HG02973 (cell line): ENCODE data around the gene FADS2.
"Not testable (repeated sequence)": the region's sequence is repeated elsewhere in the genome, so short reads cannot be mapped to it uniquely, and the experiment has no call there.

ENCODE experiments used
- ATAC-seq: cut with Tn5 transposase; IDR thresholded peaks from one replicate; pipeline ENCODE4 v1.9.1; 2021; ENCODE audit warnings: moderate library complexity; ENCODE audit not compliant: unreplicated experiment

Gene FADS2

GRCh38 chr11:61866958-61867343 lies 38.9 kb downstream of the FADS2 start:
- no peak for ATAC-seq

- ATAC-seq: no peak
These were observed 40.7 kb downstream of the FADS2 start for GRCh38 chr11:61868571-61869428.

GRCh38 chr11:61869429-61869707 lies 41.3 kb downstream of the FADS2 start:
- ATAC-seq: no peak

GRCh38 chr11:61869708-61870451 lies 41.8 kb downstream of the FADS2 start:
- no peak for ATAC-seq

- no peak for ATAC-seq
These were observed 42.5 kb downstream of the FADS2 start for GRCh38 chr11:61870541-61871031.

- peak; percentile 75 for ATAC-seq
These were observed 43.1 kb downstream of the FADS2 start for GRCh38 chr11:61871158-61871597.

- no peak for ATAC-seq
These were observed 45.0 kb downstream of the FADS2 start for GRCh38 chr11:61872935-61873565.

GRCh38 chr11:61873588-61874376 lies 45.7 kb downstream of the FADS2 start:
- no peak for ATAC-seq

GRCh38 chr11:61874377-61874809 lies 46.3 kb downstream of the FADS2 start:
- ATAC-seq: no peak

- ATAC-seq: no peak
These were observed 46.8 kb downstream of the FADS2 start for GRCh38 chr11:61874853-61875252.

- no peak for ATAC-seq
These were observed 47.6 kb downstream of the FADS2 start for GRCh38 chr11:61875698-61876097.

GRCh38 chr11:61879152-61879551 lies 51.1 kb downstream of the FADS2 start:
- ATAC-seq: no peak

- no peak for ATAC-seq
These were observed 51.9 kb downstream of the FADS2 start for GRCh38 chr11:61880031-61880430.

- no peak for ATAC-seq
These were observed 52.4 kb downstream of the FADS2 start for GRCh38 chr11:61880454-61880853.

- ATAC-seq: no peak
These were observed 53.3 kb downstream of the FADS2 start for GRCh38 chr11:61881397-61881796.

GRCh38 chr11:61882267-61882666 lies 54.2 kb downstream of the FADS2 start:
- ATAC-seq: not testable (repeated sequence)

- ATAC-seq: no peak
These were observed 54.8 kb downstream of the FADS2 start for GRCh38 chr11:61882879-61883278.

- no peak for ATAC-seq
These were observed 55.2 kb downstream of the FADS2 start for GRCh38 chr11:61883327-61883726.

- no peak for ATAC-seq
These were observed 55.8 kb downstream of the FADS2 start for GRCh38 chr11:61883947-61884346.

- ATAC-seq: no peak
These were observed 57.2 kb downstream of the FADS2 start for GRCh38 chr11:61885166-61885778.
